Calu3 (cell line): ENCODE data around the gene PTPRR. TPM values are rescaled to one million over a fixed set of nuclear protein-coding genes. Genes with fewer than 3 reads are reported as not detected.

ENCODE experiments used
- BruUV-seq: library from RNA; stranded (reverse); fragments of 400-500 nt; replicated peaks from 2 replicates; lab custom pipeline; 2021; lab: Mats Ljungman, UMichigan
- CTCF ChIA-PET: fragments of 300-600 bp; sonication (Branson Sonifier 250); formaldehyde crosslinking; loops from one replicate; lab custom pipeline; 2022; ENCODE audit warnings: antibody characterized with exemption; lab: Charles Lee
- DNase-seq: peaks from one replicate; pipeline ENCODE4 v3.0.0; 2022
- H3K27ac Mint-ChIP-seq: one replicate; pipeline ENCODE4 v1.8.0; 2022; ENCODE audit warnings: mixed read lengths; ENCODE audit not compliant: unreplicated experiment
- H3K27me3 Mint-ChIP-seq: one replicate; pipeline ENCODE4 v1.8.0; 2022; ENCODE audit warnings: mixed read lengths; ENCODE audit not compliant: unreplicated experiment
- H3K36me3 Mint-ChIP-seq: one replicate; pipeline ENCODE4 v1.8.0; 2022; ENCODE audit warnings: mild to moderate bottlenecking, moderate library complexity, mixed read lengths; ENCODE audit not compliant: insufficient read depth, unreplicated experiment
- H3K4me1 Mint-ChIP-seq: one replicate; pipeline ENCODE4 v1.8.0; 2022; ENCODE audit warnings: mild to moderate bottlenecking, low read depth, mixed read lengths; ENCODE audit not compliant: unreplicated experiment
- H3K4me3 Mint-ChIP-seq: one replicate; pipeline ENCODE4 v1.8.0; 2022; ENCODE audit warnings: mild to moderate bottlenecking, low read depth, moderate library complexity, mixed read lengths; ENCODE audit not compliant: unreplicated experiment
- H3K9me3 Mint-ChIP-seq: one replicate; pipeline ENCODE4 v1.8.0; 2022; ENCODE audit warnings: low read depth, mixed read lengths; ENCODE audit not compliant: unreplicated experiment
- intact Hi-C: fragments of 100-400 bp; cut with micrococcal nuclease; formaldehyde crosslinking; loops from one replicate; pipeline ENCODE4 v1.10.0; 2022; ENCODE audit not compliant: unreplicated experiment
- total RNA-seq: library from RNA; stranded (reverse); gene quantifications from 2 replicates; pipeline ENCODE4 v1.2.3, GENCODE V29; 2022
- TF ChIP-seq, protein P1 (sequence below): fragments of 200-600 bp; IDR thresholded peaks from one replicate; pipeline ENCODE4 v1.8.0; 2022; ENCODE audit warnings: antibody characterized with exemption; ENCODE audit not compliant: unreplicated experiment

Gene PTPRR
- total RNA-seq, 1 experiment from 2014 or later, result 39.1 TPM

DNA sequence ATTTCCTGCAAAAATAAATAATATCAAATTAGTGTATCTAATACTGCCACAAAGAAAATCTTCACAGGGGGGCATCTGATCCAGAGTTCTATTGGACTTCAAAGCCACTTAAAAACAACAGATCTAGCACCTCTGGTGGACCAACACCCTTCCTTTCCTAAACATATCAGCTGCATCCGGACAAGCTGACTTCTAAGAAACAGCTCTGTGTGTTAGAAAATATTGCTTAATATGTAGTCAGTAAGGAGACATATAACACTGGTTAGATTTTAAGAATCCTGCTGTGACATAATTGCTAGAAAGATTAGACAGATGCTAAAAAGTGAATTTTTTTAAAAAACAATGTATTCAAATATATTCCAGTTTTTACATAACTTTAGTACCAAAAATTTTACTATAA lies 222.2 kb downstream of the PTPRR start:
- Mint-ChIP-seq H3K27ac (no peak overlapping the region), H3K4me3 (no peak overlapping the region), H3K27me3 (no peaks in the 10 kb centered on the region), H3K36me3 (peaks cover 5% of the 10 kb centered on the region), H3K9me3 (no peaks in the 10 kb centered on the region), H3K4me1 (peaks cover 13% of the 10 kb centered on the region)
- CTCF ChIA-PET, result no interaction called here
- TF ChIP-seq, protein P1, sequence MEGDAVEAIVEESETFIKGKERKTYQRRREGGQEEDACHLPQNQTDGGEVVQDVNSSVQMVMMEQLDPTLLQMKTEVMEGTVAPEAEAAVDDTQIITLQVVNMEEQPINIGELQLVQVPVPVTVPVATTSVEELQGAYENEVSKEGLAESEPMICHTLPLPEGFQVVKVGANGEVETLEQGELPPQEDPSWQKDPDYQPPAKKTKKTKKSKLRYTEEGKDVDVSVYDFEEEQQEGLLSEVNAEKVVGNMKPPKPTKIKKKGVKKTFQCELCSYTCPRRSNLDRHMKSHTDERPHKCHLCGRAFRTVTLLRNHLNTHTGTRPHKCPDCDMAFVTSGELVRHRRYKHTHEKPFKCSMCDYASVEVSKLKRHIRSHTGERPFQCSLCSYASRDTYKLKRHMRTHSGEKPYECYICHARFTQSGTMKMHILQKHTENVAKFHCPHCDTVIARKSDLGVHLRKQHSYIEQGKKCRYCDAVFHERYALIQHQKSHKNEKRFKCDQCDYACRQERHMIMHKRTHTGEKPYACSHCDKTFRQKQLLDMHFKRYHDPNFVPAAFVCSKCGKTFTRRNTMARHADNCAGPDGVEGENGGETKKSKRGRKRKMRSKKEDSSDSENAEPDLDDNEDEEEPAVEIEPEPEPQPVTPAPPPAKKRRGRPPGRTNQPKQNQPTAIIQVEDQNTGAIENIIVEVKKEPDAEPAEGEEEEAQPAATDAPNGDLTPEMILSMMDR, result no peak
- no TSS peak for BruUV-seq
- intact Hi-C loops, result no loop called here
- DNase-seq, result no peak

DNA sequence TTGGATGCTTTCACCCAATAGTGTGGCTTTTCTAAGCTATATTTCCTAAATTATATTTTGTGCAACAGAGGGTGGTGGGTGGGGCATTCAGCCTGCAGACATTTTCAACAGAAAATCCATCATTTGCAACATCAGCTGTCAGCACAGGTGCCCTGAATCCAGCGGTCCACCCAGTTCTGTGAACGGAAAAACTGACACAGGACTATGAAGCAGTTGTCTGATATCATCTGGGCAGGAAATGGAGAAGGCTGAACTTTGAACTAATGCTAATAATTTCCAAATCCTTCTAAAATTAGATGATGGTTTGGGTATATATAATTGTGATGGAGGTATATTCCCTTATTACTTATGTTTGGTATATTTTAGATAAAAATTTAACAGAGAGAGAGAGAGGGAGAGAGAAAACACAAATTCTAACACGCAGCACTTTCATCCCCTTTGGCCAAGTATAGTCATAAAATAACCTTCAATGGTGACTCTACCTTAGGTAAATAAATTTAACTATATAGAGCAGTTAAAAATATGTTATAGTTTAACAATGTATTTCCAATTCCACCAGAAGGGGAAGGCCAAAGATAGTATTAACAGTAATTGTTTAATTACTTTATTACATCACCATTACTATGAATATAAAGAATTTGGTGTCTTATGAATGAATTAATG lies 225.0 kb downstream of the PTPRR start:
- CTCF ChIA-PET, result no interaction called here
- no peak for DNase-seq
- Mint-ChIP-seq H3K27me3 (no peaks in the 10 kb centered on the region), H3K9me3 (no peaks in the 10 kb centered on the region), H3K4me1 (peaks cover 22% of the 10 kb centered on the region), H3K36me3 (peaks cover 5% of the 10 kb centered on the region), H3K27ac (no peak overlapping the region), H3K4me3 (no peak overlapping the region)
- TF ChIP-seq, protein P1, result no peak
- no TSS peak for BruUV-seq
- intact Hi-C loops, result no loop called here

DNA sequence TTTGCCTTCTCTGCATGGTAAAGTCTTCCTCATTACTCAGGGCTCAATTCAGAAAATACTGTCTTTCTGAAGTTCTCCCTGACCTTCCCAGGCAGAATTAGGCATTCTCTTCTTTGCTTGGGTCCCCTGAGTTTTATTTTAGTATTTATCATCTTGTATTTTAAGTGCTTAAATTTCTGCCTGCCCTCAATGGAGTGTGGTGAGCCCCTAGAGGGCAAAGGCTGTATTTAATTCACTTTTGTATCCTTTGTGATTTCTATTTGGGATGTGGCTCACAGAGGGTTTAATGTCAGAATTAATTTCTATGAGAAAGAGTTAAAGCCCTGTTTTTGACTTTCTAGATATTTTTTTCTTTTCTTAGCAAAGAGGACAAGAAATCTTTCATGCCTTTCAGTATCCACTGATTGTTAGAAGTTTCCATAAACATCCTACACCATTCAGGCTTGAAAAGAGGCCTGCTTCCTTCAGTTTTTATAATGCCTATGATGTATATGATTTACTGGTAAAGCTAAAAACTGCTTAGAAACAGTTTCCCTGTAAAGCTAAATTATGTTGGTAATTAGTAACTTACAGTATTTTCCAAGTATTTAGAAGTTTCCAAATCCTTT lies 227.8 kb downstream of the PTPRR start:
- peaks cover 10% of the 10 kb centered on the region for H3K36me3 Mint-ChIP-seq
- no peaks in the 10 kb centered on the region for H3K9me3 Mint-ChIP-seq
- intact Hi-C loops, result no loop called here
- no peak overlapping the region for H3K4me3 Mint-ChIP-seq
- DNase-seq, result no peak
- peaks cover 22% of the 10 kb centered on the region for H3K4me1 Mint-ChIP-seq
- H3K27me3 Mint-ChIP-seq, result no peaks in the 10 kb centered on the region
- BruUV-seq, result no TSS peak
- H3K27ac Mint-ChIP-seq, result no peak overlapping the region
- TF ChIP-seq, protein P1, result peak; percentile 18
- CTCF ChIA-PET, result no interaction called here

DNA sequence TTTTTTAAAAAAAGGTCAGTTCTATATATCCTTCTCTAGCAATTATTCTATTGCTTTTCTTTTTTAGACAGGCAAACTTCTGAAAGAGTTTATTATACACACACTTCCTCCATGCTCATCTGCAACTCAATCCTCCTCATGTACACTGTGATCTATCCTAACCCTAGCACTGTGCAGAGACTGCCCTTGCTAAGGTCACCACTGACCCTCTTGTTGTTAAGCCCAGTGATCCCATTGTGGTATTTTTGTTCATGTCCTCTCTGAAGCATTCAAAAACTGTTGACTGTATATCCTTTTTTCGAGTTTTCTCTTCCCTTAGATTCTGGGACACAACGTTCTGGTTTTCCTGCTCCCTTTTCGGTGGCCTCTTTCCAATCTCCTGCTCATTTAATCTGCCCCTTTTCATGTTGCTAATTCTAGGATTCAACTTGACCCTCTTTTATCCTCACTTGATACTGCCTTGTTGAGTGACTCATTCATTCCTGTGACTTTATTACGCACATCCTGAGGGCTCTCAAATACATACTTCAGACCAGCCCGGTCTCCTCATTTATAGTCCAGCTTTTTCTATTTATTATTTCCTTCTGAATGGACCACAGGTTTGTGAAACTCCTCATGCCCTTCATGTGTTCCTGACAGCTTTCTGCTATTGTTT lies 229.4 kb downstream of the PTPRR start:
- Mint-ChIP-seq H3K4me3 (no peak overlapping the region), H3K4me1 (peaks cover 14% of the 10 kb centered on the region), H3K9me3 (no peaks in the 10 kb centered on the region), H3K27me3 (no peaks in the 10 kb centered on the region), H3K36me3 (peaks cover 13% of the 10 kb centered on the region), H3K27ac (peak overlapping the region; percentile 1)
- CTCF ChIA-PET, result no interaction called here
- TF ChIP-seq, protein P1, result no peak
- intact Hi-C loops, result no loop called here
- BruUV-seq, result no TSS peak
- DNase-seq, result no peak
